ENCODE results near the gene TGM6. TPM values are rescaled to one million over a fixed set of nuclear protein-coding genes. Genes with fewer than 3 reads are reported as not detected.
A peak's percentile ranks its signal among the peaks of the same experiment; 100 is the strongest.

The TGM6 gene
- total and polyA plus RNA-seq, 12 donors, result not detected

DNA sequence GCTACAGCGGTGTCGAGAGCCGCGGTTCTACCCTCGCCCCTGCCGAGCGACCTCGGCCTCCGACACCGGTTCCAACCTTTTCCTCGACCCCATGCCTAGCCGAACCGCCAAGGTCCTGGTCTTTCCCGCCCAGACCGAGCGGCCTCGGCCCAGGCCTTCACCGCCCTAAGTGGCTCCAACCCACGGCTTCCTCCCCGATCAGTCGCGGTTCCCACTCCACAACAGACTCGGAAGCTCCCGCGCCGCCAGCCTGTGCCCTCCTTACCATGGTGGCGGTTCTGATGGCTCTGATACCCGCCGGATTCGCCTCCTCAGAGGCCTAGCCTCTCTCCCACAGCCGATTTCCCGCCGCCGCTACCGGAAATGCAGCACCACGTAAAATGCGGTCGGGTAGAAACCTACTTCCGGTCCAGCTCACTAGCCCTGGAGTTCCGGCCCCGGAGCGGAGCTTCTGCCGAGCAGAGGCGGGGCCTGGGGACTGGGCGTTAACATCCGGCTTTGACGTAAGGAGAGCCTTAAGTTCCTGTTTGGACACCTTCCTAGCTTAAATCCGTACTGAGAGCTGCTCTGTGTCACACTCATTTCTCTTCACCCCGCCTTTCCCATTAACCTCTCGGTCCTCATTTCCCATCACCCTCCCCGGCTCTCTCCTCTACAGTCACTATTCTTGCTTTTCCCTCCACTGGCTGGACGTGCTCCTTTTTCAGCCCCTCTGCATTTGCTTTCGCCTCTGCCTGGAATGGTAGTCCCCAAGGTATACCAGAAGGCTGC, 89.9 kb downstream of the TGM6 start, which contains the start of gene SNRPB:
TSS of gene SNRPB (minus strand) at position 367 of the 771 bp plus-strand sequence. CDS start at position 268, 99 bp downstream.
- no peaks in the 10 kb centered on the region for H3K27me3 ChIP-seq
- peaks cover 0 to 20% of the 10 kb centered on the region in 2 donors for H3K36me3 ChIP-seq (replicated peaks in 1 of 2)
- intact Hi-C loops (cut with DNase I), result no loop called here
- TF ChIP-seq, protein P1, sequence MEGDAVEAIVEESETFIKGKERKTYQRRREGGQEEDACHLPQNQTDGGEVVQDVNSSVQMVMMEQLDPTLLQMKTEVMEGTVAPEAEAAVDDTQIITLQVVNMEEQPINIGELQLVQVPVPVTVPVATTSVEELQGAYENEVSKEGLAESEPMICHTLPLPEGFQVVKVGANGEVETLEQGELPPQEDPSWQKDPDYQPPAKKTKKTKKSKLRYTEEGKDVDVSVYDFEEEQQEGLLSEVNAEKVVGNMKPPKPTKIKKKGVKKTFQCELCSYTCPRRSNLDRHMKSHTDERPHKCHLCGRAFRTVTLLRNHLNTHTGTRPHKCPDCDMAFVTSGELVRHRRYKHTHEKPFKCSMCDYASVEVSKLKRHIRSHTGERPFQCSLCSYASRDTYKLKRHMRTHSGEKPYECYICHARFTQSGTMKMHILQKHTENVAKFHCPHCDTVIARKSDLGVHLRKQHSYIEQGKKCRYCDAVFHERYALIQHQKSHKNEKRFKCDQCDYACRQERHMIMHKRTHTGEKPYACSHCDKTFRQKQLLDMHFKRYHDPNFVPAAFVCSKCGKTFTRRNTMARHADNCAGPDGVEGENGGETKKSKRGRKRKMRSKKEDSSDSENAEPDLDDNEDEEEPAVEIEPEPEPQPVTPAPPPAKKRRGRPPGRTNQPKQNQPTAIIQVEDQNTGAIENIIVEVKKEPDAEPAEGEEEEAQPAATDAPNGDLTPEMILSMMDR (IDR thresholded peaks at IDR 0.05), result no peak
- peak; percentile 75 to 98 for TF ChIP-seq POLR2A (IDR thresholded peaks at IDR 0.05)
- peak within 1 kb of the TSS; percentile 88 to 97 (median 93) for H3K27ac ChIP-seq
- WGBS, 4 donors, result 1% methylated on average over 36 to 53 of the region's 53 CpGs
- H3K4me3 ChIP-seq, result peak within 1 kb of the TSS; percentile 65 to 96 (median 80)
- peaks cover 25 to 54% of the 10 kb centered on the region in 2 donors for H3K4me1 ChIP-seq (replicated peaks in 1 of 2)
- no peaks in the 10 kb centered on the region for H3K9me3 ChIP-seq (replicated peaks in 1 of 3)
- peak; percentile 96 to 99 (median 98) for DNase-seq

DNA sequence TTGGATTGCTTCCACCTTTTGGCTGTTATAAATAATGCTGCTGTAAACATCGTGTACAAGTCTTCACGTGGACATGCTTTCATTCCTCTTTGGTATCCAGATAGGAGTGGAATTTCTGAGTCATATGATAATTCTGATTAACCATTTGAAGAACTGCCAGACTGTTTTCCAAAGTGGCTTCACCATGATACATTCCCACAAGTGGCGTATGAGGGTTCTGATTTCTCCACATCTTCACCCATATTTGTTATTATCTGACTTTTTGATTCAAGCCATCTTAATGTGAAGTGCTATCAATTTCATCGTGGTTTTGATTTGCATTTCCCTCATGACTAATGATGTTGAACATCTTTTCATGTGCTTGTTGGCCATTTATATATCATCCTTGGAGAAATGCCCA, 92.8 kb downstream of the TGM6 start:
- Histone ChIP-seq H3K4me3 (no peak overlapping the region), H3K4me1 (replicated peaks in 1 of 2) (peaks cover 18 to 37% of the 10 kb centered on the region in 2 donors), H3K27me3 (no peaks in the 10 kb centered on the region), H3K9me3 (replicated peaks in 1 of 3) (no peaks in the 10 kb centered on the region), H3K27ac (peak overlapping the region in 4 of 5 donors; percentile 33 to 64 (median 49)), H3K36me3 (replicated peaks in 1 of 2) (no peaks in the 10 kb centered on the region)
- WGBS, 4 donors, result 32 to 50% (median 42%) methylated on average over 4 of the region's 4 CpGs
- intact Hi-C loops (cut with DNase I), result no loop called here
- TF ChIP-seq, protein P1 (IDR thresholded peaks at IDR 0.05), result no peak
- TF ChIP-seq POLR2A (IDR thresholded peaks at IDR 0.05), result peak in 1 of 2 donors; percentile 12
- DNase-seq, result peak in 3 of 7 donors; percentile 42 to 56 (median 49)

DNA sequence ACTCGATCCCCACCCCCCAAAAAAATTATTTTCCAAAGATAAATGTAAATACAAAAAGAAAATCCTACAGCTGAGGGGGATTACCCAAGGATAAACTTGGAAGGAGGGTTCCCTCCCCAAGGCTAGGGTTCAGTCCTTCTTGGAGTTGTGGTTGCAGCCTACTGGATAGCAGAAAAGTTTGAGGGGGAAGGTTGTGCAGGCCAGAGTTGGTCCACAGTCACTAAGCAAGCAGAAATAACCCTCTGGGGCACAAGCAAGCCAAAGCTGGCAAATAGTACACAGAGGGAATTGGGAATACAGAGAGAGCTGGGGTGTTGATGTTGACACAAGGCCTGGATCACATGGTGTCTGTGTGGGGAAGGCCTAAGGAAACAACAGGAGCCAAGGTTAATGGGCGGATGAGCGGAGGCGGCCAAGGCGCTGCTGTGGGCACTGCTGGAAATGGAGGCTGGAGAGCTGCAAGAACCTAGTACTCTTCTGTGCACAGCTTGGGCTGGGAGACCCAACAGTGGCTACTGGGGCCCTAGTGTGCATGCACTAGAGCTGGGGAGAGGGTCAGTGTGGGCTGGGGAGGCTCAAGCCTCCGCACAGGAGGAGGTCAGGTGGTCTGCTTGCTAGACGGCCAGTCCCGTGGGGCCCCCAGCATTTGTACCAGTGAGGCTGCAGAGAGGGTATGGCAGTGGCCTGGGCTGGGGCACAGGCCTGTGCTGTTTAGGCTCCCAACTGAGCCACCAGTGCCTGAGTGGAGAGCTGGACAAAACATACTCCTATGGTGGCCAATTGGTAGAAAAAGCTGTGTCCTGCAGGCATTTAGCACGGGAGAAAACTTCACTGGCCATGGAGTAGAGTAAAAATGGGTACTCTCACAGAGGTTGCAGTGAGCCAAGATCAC, 95.4 kb downstream of the TGM6 start:
- Histone ChIP-seq H3K4me1 (replicated peaks in 1 of 2) (peaks cover 4 to 22% of the 10 kb centered on the region in 2 donors), H3K36me3 (replicated peaks in 1 of 2) (no peaks in the 10 kb centered on the region), H3K9me3 (replicated peaks in 1 of 3) (no peaks in the 10 kb centered on the region), H3K27me3 (no peaks in the 10 kb centered on the region), H3K4me3 (no peak overlapping the region), H3K27ac (no peak overlapping the region)
- intact Hi-C loops (cut with DNase I), result no loop called here
- no peak for DNase-seq
- TF ChIP-seq, protein P1 (IDR thresholded peaks at IDR 0.05), result no peak
- no peak for TF ChIP-seq POLR2A (IDR thresholded peaks at IDR 0.05)
- WGBS, 4 donors, result 96 to 99% (median 97%) methylated on average over 6 to 9 of the region's 9 CpGs

Measured in adrenal gland (tissue), 12 donors.